Immature natural killer cell (primary cell): ENCODE data around the gene NDUFAF7. TPM values are rescaled to one million over a fixed set of nuclear protein-coding genes. Genes with fewer than 3 reads are reported as not detected.
"Not testable (repeated sequence)": the region's sequence is repeated elsewhere in the genome, so short reads cannot be mapped to it uniquely, and the experiment has no call there.

Experiments
- DNase-seq, 3 donors: peaks; one replicate each; pipeline ENCODE4 v3.0.0; 2022; ENCODE audit warnings: mixed read lengths in 1 of 3
- H3K27ac Mint-ChIP-seq, 6 donors: one replicate each; pipeline ENCODE4 v1.8.0; 2020; ENCODE audit warnings: mixed read lengths in 6 of 6, mild to moderate bottlenecking in 5 of 6, inconsistent platforms in 4 of 6, moderate library complexity in 3 of 6
- H3K27me3 Mint-ChIP-seq, 3 donors: one replicate each; pipeline ENCODE4 v1.8.0; 2020 to 2021; ENCODE audit warnings: low read depth in 3 of 3, mild to moderate bottlenecking in 3 of 3, mixed read lengths in 3 of 3, moderate library complexity in 3 of 3, inconsistent platforms in 1 of 3
- H3K36me3 Mint-ChIP-seq, 3 donors: one replicate each; pipeline ENCODE4 v1.8.0; 2020; ENCODE audit warnings: mixed read lengths in 3 of 3, inconsistent platforms in 2 of 3, mild to moderate bottlenecking in 2 of 3
- H3K4me1 Mint-ChIP-seq, 2 donors: one replicate each; pipeline ENCODE4 v1.8.0; 2020; ENCODE audit warnings: inconsistent platforms in 2 of 2, mild to moderate bottlenecking in 2 of 2, mixed read lengths in 2 of 2, moderate library complexity in 1 of 2
- H3K4me3 Mint-ChIP-seq, 5 donors: one replicate each; pipeline ENCODE4 v1.8.0; 2020; ENCODE audit warnings: mild to moderate bottlenecking in 5 of 5, mixed read lengths in 5 of 5, inconsistent platforms in 3 of 5, moderate library complexity in 3 of 5
- H3K9me3 Mint-ChIP-seq, 6 donors: one replicate each; pipeline ENCODE4 v1.8.0; 2020; ENCODE audit warnings: mild to moderate bottlenecking in 6 of 6, mixed read lengths in 6 of 6, inconsistent platforms in 4 of 6, moderate library complexity in 3 of 6
- polyA plus RNA-seq, 3 donors: library from polyadenylated mRNA; unstranded; fragments of 300-500 nt; fragmentation: Illumina TruSeq; gene quantifications; one replicate each; pipeline ENCODE4 v1.2.3, GENCODE V29; 2021

Gene NDUFAF7
- polyA plus RNA-seq, 3 donors from 2014 or later, result 5.9 to 8.1 (median 7.7) TPM

DNA sequence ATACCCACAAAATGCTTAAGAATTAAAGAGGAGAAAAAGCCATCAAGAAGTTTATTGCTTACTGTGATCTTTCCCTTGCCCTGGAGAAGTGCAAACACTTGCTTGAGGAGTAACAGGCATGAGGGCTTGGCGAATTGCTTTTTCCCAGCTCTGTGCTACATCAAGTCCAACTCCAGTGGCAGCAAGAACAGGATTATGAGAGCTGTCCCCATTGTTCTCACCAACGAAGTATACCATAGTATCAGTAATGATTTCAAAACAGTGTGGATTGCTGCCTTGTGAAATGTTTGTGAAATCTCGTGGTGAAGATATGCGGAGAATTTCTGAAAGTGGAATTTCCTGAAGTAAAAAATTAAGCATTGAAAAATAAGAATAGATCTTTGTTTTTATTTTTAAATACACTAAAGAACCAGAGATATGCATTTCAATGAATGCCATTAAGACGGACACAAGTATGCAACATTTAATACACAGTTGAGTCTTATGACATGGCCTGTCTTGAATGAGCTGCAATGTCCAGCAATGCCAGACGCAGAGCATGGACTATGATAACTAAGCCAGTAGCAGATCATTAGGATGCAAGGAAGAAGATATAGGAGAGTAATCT lies 43.0 kb downstream of the NDUFAF7 start:
- H3K36me3 Mint-ChIP-seq, result peaks cover 9 to 44% (median 15%) of the 10 kb centered on the region in 3 donors
- H3K4me3 Mint-ChIP-seq, result no peak overlapping the region
- no peak for DNase-seq
- no peak overlapping the region for H3K27ac Mint-ChIP-seq
- H3K4me1 Mint-ChIP-seq, result no peaks in the 10 kb centered on the region
- no peaks in the 10 kb centered on the region for H3K27me3 Mint-ChIP-seq
- H3K9me3 Mint-ChIP-seq, result no peaks in the 10 kb centered on the region

DNA sequence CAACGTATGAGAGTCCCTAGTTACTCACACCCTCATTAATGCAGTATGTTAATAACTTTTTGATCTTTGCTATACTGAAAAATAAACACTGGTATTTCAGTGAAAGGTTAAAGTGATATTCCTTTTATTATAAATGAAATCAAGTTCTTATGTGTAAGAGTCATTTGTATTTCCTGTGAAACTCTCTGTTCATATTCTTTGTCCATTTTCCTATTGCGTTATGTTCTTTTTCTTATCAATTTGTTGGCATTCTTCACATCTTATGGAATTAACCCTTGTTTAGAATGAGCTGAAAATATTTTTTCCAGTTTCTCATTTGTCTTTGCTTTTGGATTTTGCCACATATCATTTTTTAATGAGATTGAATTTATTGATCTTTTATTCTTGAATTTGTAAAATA lies 44.8 kb downstream of the NDUFAF7 start:
- Mint-ChIP-seq H3K9me3 (no peaks in the 10 kb centered on the region), H3K27ac (no peak overlapping the region), H3K4me1 (no peaks in the 10 kb centered on the region), H3K4me3 (no peak overlapping the region), H3K36me3 (peaks cover 5 to 37% (median 15%) of the 10 kb centered on the region in 3 donors), H3K27me3 (no peaks in the 10 kb centered on the region)
- no peak for DNase-seq

- Mint-ChIP-seq H3K27me3 (no peaks in the 10 kb centered on the region), H3K27ac (peak overlapping the region in 1 of 6 donors; percentile 20), H3K9me3 (no peaks in the 10 kb centered on the region), H3K4me1 (no peaks in the 10 kb centered on the region), H3K36me3 (peaks cover 9 to 27% (median 21%) of the 10 kb centered on the region in 3 donors), H3K4me3 (no peak overlapping the region)
- no peak for DNase-seq
Measured at GRCh38 chr2:37281916-37282315, 50.5 kb downstream of the NDUFAF7 start.

- Mint-ChIP-seq H3K27ac (no peak overlapping the region), H3K9me3 (no peaks in the 10 kb centered on the region), H3K4me1 (no peaks in the 10 kb centered on the region), H3K36me3 (peaks cover 14 to 26% (median 25%) of the 10 kb centered on the region in 3 donors), H3K27me3 (no peaks in the 10 kb centered on the region), H3K4me3 (no peak overlapping the region)
- DNase-seq, result no peak
Measured at GRCh38 chr2:37282746-37283145, 51.3 kb downstream of the NDUFAF7 start.

DNA sequence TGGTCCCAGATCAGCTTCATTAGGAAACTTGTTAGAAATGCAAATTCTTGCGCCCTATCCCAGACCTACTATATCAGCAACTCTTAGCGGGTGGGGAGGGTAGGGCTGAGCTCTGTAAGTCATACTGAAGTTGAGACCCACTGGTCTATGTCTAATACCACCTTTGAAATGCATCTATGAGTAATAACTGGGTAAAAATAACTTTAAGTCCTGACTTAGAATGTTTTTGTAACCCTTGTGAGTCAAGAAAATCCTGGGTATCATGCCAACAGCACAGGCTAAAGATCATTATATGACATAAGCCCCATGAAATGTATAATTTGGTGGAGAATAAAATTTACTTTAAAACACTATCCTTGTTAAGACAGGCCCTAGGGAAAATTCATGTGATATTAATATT lies 51.7 kb downstream of the NDUFAF7 start:
- Mint-ChIP-seq H3K36me3 (peaks cover 18 to 30% (median 30%) of the 10 kb centered on the region in 3 donors), H3K4me1 (no peaks in the 10 kb centered on the region), H3K27ac (no peak overlapping the region), H3K4me3 (no peak overlapping the region), H3K27me3 (no peaks in the 10 kb centered on the region), H3K9me3 (no peaks in the 10 kb centered on the region)
- DNase-seq, result no peak

- peaks cover 0 to 1% (median 0%) of the 10 kb centered on the region in 3 donors for H3K27me3 Mint-ChIP-seq
- H3K27ac Mint-ChIP-seq, result no peak overlapping the region
- H3K4me1 Mint-ChIP-seq, result no peaks in the 10 kb centered on the region
- DNase-seq, result no peak
- H3K4me3 Mint-ChIP-seq, result no peak overlapping the region
- peaks cover 21 to 35% (median 32%) of the 10 kb centered on the region in 3 donors for H3K36me3 Mint-ChIP-seq
- no peaks in the 10 kb centered on the region for H3K9me3 Mint-ChIP-seq
Measured at GRCh38 chr2:37284381-37284780, 52.9 kb downstream of the NDUFAF7 start.

DNA sequence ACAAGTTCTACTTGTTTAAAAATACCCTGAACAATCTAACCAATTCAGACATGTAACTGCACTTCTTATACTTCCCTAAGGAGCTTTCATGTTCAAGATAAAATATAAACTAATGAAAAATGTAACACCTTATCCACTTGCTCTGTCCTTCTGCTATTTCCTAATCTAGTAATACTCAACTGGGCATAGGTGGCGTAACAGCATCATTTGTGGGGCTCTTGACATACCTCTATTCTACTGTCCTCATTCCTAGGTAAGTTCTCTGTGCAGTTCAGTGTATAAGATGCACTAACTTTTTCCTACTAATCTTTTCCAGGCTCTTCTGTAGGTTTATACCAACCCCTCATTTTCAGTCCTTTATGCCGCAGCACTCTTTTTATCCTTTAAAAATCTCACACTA lies 56.5 kb downstream of the NDUFAF7 start:
- Mint-ChIP-seq H3K4me1 (no peaks in the 10 kb centered on the region), H3K27ac (no peak overlapping the region), H3K27me3 (peaks cover 0 to 1% (median 0%) of the 10 kb centered on the region in 3 donors), H3K36me3 (peaks cover 23 to 36% (median 30%) of the 10 kb centered on the region in 3 donors), H3K9me3 (no peaks in the 10 kb centered on the region), H3K4me3 (no peak overlapping the region)
- peak in 1 of 3 donors; percentile 3 for DNase-seq

DNA sequence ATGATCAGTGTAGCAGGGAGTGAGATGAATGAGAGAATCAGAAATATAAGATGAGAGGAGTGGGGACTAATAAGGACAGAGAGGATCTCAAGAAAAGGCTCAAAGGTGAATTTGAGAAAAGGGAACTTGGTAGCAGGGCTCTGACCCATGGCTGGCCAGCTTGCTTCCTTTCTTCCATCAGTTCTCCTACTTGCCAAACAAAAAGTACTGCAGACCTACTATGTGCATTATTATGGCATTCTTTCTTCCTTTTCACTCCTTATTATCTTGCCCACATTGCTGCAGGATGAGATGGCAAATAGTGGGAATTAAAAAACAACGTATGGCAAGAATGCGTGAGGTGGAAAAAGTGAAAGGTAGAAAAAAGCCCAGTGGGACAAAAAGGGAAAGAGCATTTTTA lies 60.2 kb downstream of the NDUFAF7 start:
- H3K36me3 Mint-ChIP-seq, result peaks cover 19 to 25% (median 23%) of the 10 kb centered on the region in 3 donors
- peaks cover 0 to 1% (median 0%) of the 10 kb centered on the region in 3 donors for H3K27me3 Mint-ChIP-seq
- peaks cover 0 to 15% of the 10 kb centered on the region in 2 donors for H3K4me1 Mint-ChIP-seq
- no peaks in the 10 kb centered on the region for H3K9me3 Mint-ChIP-seq
- no peak overlapping the region for H3K4me3 Mint-ChIP-seq
- no peak for DNase-seq
- H3K27ac Mint-ChIP-seq, result peak overlapping the region in 3 of 6 donors; percentile 6 to 42 (median 7)

DNA sequence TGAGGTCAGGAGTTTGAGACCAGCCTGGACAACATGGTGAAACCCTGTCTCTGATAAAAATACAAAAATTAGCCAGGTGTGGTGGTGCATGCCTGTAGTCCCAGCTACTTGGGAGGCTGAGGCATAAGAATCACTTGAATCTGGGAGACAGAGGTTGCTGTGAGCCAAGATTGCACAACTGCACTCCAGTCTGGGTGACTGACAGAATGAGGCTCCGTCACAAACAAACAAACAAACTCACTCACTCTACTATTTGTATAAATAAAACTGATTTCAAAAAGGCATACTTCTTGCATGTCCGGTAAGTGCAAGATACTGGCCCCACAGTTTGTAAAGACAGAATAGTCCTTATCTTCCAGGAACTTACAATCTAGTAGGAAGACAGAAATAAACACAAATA lies 63.4 kb downstream of the NDUFAF7 start:
- H3K4me1 Mint-ChIP-seq, result peaks cover 3 to 32% of the 10 kb centered on the region in 2 donors
- not testable (repeated sequence) for H3K9me3 Mint-ChIP-seq, DNase-seq, H3K4me3 Mint-ChIP-seq, H3K27me3 Mint-ChIP-seq
- H3K36me3 Mint-ChIP-seq, result peaks cover 8 to 11% (median 11%) of the 10 kb centered on the region in 3 donors
- peak overlapping the region in 1 of 6 donors; percentile 81 for H3K27ac Mint-ChIP-seq

GRCh38 chr2:37295469-37296073 lies 64.1 kb downstream of the NDUFAF7 start:
- H3K27me3 Mint-ChIP-seq, result peaks cover 0 to 3% (median 0%) of the 10 kb centered on the region in 3 donors
- peaks cover 8 to 11% (median 10%) of the 10 kb centered on the region in 3 donors for H3K36me3 Mint-ChIP-seq
- H3K4me1 Mint-ChIP-seq, result peaks cover 5 to 39% of the 10 kb centered on the region in 2 donors
- H3K4me3 Mint-ChIP-seq, result no peak overlapping the region
- no peaks in the 10 kb centered on the region for H3K9me3 Mint-ChIP-seq
- peak overlapping the region in 1 of 6 donors; percentile 81 for H3K27ac Mint-ChIP-seq
- no peak for DNase-seq

- Mint-ChIP-seq H3K4me3 (no peak overlapping the region), H3K4me1 (peaks cover 15 to 59% of the 10 kb centered on the region in 2 donors), H3K27me3 (peaks cover 0 to 3% (median 0%) of the 10 kb centered on the region in 3 donors), H3K9me3 (no peaks in the 10 kb centered on the region), H3K36me3 (no peaks in the 10 kb centered on the region), H3K27ac (no peak overlapping the region)
- DNase-seq, result no peak
Measured at GRCh38 chr2:37297632-37298031, 66.2 kb downstream of the NDUFAF7 start.

Other genes with a start within 250 kb of the NDUFAF7 start
- gene HEATR5B, start 147.3 kb upstream of the NDUFAF7 start, polyA plus RNA-seq, result 10 to 100 TPM in 1 of 3 donors, 1 to 10 TPM in 2; 6.2 to 14.5 (median 6.5) TPM
- gene GPATCH11, start 147.1 kb upstream of the NDUFAF7 start, polyA plus RNA-seq, result 1 to 10 TPM; 5.7 to 9.4 (median 8.2) TPM
- gene EIF2AK2, start 74.7 kb upstream of the NDUFAF7 start, polyA plus RNA-seq, result 10 to 100 TPM; 16.4 to 48.1 (median 22.2) TPM
- gene SULT6B1, start 43.0 kb upstream of the NDUFAF7 start, polyA plus RNA-seq, result not detected
- 10 to 100 TPM; 37.6 to 45.4 (median 44.9) TPM for gene CEBPZOS, start 35.2 kb upstream of the NDUFAF7 start, polyA plus RNA-seq
- 10 to 100 TPM; 16.2 to 28.9 (median 24.9) TPM for gene CEBPZ, start 62 bp upstream of the NDUFAF7 start, polyA plus RNA-seq
- 10 to 100 TPM; 24.3 to 48.0 (median 42.0) TPM for gene PRKD3, start 93.2 kb downstream of the NDUFAF7 start, polyA plus RNA-seq
- gene QPCT, start 113.0 kb downstream of the NDUFAF7 start, polyA plus RNA-seq, result 1 to 10 TPM in 1 of 3 donors, under 1 TPM in 2; 0.91 to 2.4 (median 0.99) TPM